SK-N-SH treated with all-trans-retinoic acid at 6 μM for 48 hours (cell line): ENCODE measurements around the gene NHSL2.

Experiments
- ATAC-seq: fragments of 200-7000 bp; cut with Tn5 transposase; 3 replicates; pipeline ENCODE4 v1.9.1; 2020; ENCODE audit warnings: mild to moderate bottlenecking, moderate library complexity
- ARNTL ChIP-seq: fragments of 450-650 bp; formaldehyde crosslinking; IDR thresholded peaks from 2 replicates; pipeline ENCODE4 v1.5.0; 2020; ENCODE audit warnings: low read depth, mild to moderate bottlenecking, moderate library complexity, borderline replicate concordance
- BACH2 ChIP-seq: fragments of 250-450 bp; sonication (Bioruptor Pico); IDR thresholded peaks from 2 replicates; pipeline ENCODE4 v1.9.0; 2021; ENCODE audit warnings: mild to moderate bottlenecking, borderline replicate concordance
- CREB5 ChIP-seq: fragments of 250-450 bp; sonication (Bioruptor Pico); IDR thresholded peaks from 2 replicates; pipeline ENCODE4 v1.5.1; 2020; ENCODE audit warnings: low read depth, mild to moderate bottlenecking, moderate library complexity
- CSDC2 ChIP-seq: fragments of 250-450 bp; sonication (Bioruptor Pico); IDR thresholded peaks from 2 replicates; pipeline ENCODE4 v1.5.0; 2020; ENCODE audit warnings: mild to moderate bottlenecking, moderate library complexity
- CSRNP3 ChIP-seq: fragments of 250-450 bp; sonication (Bioruptor Pico); IDR thresholded peaks from 2 replicates; pipeline ENCODE4 v1.5.1; 2021; ENCODE audit warnings: mild to moderate bottlenecking, moderate library complexity
- ESRRG ChIP-seq: fragments of 250-450 bp; sonication (Bioruptor Pico); IDR thresholded peaks from 2 replicates; pipeline ENCODE4 v1.6.1; 2021; ENCODE audit warnings: mild to moderate bottlenecking
- GLIS3 ChIP-seq: fragments of 250-450 bp; sonication (Bioruptor Pico); IDR thresholded peaks from 2 replicates; pipeline ENCODE4 v1.5.0; 2020; ENCODE audit warnings: mild to moderate bottlenecking, moderate library complexity
- ISL1 ChIP-seq: fragments of 250-450 bp; sonication (Bioruptor Pico); IDR thresholded peaks from 2 replicates; pipeline ENCODE4 v2.1.2; 2022; ENCODE audit warnings: mild to moderate bottlenecking, moderate library complexity
- OSR1 ChIP-seq: fragments of 250-450 bp; sonication (Bioruptor Pico); IDR thresholded peaks from 2 replicates; pipeline ENCODE4 v1.8.0; 2022; ENCODE audit warnings: moderate library complexity, mild to moderate bottlenecking, inconsistent platforms
- PATZ1 ChIP-seq: fragments of 250-450 bp; sonication (Bioruptor Pico); IDR thresholded peaks from 2 replicates; pipeline ENCODE4 v1.8.0; 2020; ENCODE audit warnings: mild to moderate bottlenecking, moderate library complexity, borderline replicate concordance
- PPARA ChIP-seq: fragments of 250-450 bp; sonication (Bioruptor Pico); IDR thresholded peaks from 2 replicates; pipeline ENCODE4 v1.5.0; 2020; ENCODE audit warnings: mild to moderate bottlenecking, borderline replicate concordance
- RARB ChIP-seq: fragments of 250-450 bp; sonication (Bioruptor Pico); IDR thresholded peaks from 2 replicates; pipeline ENCODE4 v1.8.0; 2021; ENCODE audit warnings: mild to moderate bottlenecking, moderate library complexity
- SNAI2 ChIP-seq: fragments of 250-450 bp; sonication (Bioruptor Pico); IDR thresholded peaks from 2 replicates; pipeline ENCODE4 v1.5.0; 2020; ENCODE audit warnings: mild to moderate bottlenecking, moderate library complexity
- TCF4 ChIP-seq: fragments of 250-450 bp; sonication (Bioruptor Pico); IDR thresholded peaks from 2 replicates; pipeline ENCODE4 v1.8.0; 2021; ENCODE audit warnings: mild to moderate bottlenecking, moderate library complexity, borderline replicate concordance
- TOX ChIP-seq: fragments of 250-450 bp; sonication (Bioruptor Pico); IDR thresholded peaks from 2 replicates; pipeline ENCODE4 v1.8.0; 2021; ENCODE audit warnings: mild to moderate bottlenecking, moderate library complexity, borderline replicate concordance
- TSHZ2 ChIP-seq: fragments of 250-450 bp; sonication (Bioruptor Pico); IDR thresholded peaks from 2 replicates; pipeline ENCODE4 v1.5.0; 2020; ENCODE audit warnings: mild to moderate bottlenecking, moderate library complexity
- ZC3H10 ChIP-seq: fragments of 250-450 bp; sonication (Bioruptor Pico); IDR thresholded peaks from 2 replicates; pipeline ENCODE4 v1.5.1; 2021; ENCODE audit warnings: mild to moderate bottlenecking, moderate library complexity
- ZFP3 ChIP-seq: fragments of 250-450 bp; sonication (Bioruptor Pico); IDR thresholded peaks from 2 replicates; pipeline ENCODE4 v1.5.0; 2020; ENCODE audit warnings: mild to moderate bottlenecking, moderate library complexity
- ZFP30 ChIP-seq: fragments of 450-650 bp; formaldehyde crosslinking; IDR thresholded peaks from 2 replicates; pipeline ENCODE4 v1.5.0; 2022; ENCODE audit warnings: mild to moderate bottlenecking, moderate library complexity
- ZNF565 ChIP-seq: fragments of 450-650 bp; formaldehyde crosslinking; conservative IDR thresholded peaks from 2 replicates; pipeline ENCODE4 v1.5.0; 2020; ENCODE audit warnings: low read depth, mild to moderate bottlenecking, moderate library complexity
- ZNF8 ChIP-seq: fragments of 450-650 bp; formaldehyde crosslinking; IDR thresholded peaks from 2 replicates; pipeline ENCODE4 v1.5.0; 2020; ENCODE audit warnings: mild to moderate bottlenecking, moderate library complexity
- TF ChIP-seq, protein P1 (sequence below): fragments of 250-450 bp; sonication (Bioruptor Pico); IDR thresholded peaks from 2 replicates; pipeline ENCODE4 v1.8.0; 2021; ENCODE audit warnings: low read depth, mild to moderate bottlenecking, moderate library complexity, borderline replicate concordance

Gene NHSL2

GRCh38 chrX:72114807-72115206 lies 204.2 kb downstream of the NHSL2 start:
- TF ChIP-seq ISL1 (no peak), SNAI2 (CRISPR knock-in tag) (no peak), CREB5 (no peak), GLIS3 (CRISPR knock-in tag) (no peak), BACH2 (CRISPR knock-in tag) (no peak), TOX (no peak), CSDC2 (CRISPR knock-in tag) (no peak), PPARA (CRISPR knock-in tag) (no peak), ZNF8 (CRISPR knock-in tag) (no peak), ZFP3 (CRISPR knock-in tag) (no peak), ZNF565 (CRISPR knock-in tag) (no peak), ZC3H10 (no peak), RARB (no peak), OSR1 (CRISPR knock-in tag) (no peak), ARNTL (CRISPR knock-in tag) (no peak), ESRRG (no peak), TCF4 (no peak), PATZ1 (no peak)
- TF ChIP-seq, protein P1, sequence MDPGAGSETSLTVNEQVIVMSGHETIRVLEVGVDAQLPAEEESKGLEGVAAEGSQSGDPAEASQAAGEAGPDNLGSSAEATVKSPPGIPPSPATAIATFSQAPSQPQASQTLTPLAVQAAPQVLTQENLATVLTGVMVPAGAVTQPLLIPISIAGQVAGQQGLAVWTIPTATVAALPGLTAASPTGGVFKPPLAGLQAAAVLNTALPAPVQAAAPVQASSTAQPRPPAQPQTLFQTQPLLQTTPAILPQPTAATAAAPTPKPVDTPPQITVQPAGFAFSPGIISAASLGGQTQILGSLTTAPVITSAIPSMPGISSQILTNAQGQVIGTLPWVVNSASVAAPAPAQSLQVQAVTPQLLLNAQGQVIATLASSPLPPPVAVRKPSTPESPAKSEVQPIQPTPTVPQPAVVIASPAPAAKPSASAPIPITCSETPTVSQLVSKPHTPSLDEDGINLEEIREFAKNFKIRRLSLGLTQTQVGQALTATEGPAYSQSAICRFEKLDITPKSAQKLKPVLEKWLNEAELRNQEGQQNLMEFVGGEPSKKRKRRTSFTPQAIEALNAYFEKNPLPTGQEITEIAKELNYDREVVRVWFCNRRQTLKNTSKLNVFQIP (CRISPR knock-in tag) = no peak
- no peak for ATAC-seq

- TF ChIP-seq TSHZ2 (CRISPR knock-in tag) (peak; percentile 42; the same call in 1 of the 2 replicates), PATZ1 (no peak), CSRNP3 (CRISPR knock-in tag) (no peak), ISL1 (peak; percentile 88), PPARA (CRISPR knock-in tag) (no peak), ZFP30 (CRISPR knock-in tag) (no peak), TCF4 (peak; percentile 61; the same call in 1 of the 2 replicates), ZNF565 (CRISPR knock-in tag) (no peak)
- peak; percentile 52; the same call in 1 of the 3 replicates for ATAC-seq
These were observed 204.7 kb downstream of the NHSL2 start for GRCh38 chrX:72115380-72115779.
